ENCODE results near the gene MRTFA. TPM values are rescaled to one million over a fixed set of nuclear protein-coding genes. Genes with fewer than 3 reads are reported as not detected.

Gene MRTFA
- total RNA-seq, 1 donor from 2014 or later, result 115 TPM

GRCh38 chr22:40415531-40416266, 220.8 kb downstream of the MRTFA start:
- Mint-ChIP-seq H3K4me3 (peak overlapping the region; percentile 75), H3K27me3 (no peaks in the 10 kb centered on the region), H3K9me3 (no peaks in the 10 kb centered on the region), H3K4me1 (peaks cover 80% of the 10 kb centered on the region), H3K36me3 (ENCODE audit: low read depth) (peaks cover 54% of the 10 kb centered on the region), H3K27ac (peak overlapping the region; percentile 91)
- TF ChIP-seq, protein P1, sequence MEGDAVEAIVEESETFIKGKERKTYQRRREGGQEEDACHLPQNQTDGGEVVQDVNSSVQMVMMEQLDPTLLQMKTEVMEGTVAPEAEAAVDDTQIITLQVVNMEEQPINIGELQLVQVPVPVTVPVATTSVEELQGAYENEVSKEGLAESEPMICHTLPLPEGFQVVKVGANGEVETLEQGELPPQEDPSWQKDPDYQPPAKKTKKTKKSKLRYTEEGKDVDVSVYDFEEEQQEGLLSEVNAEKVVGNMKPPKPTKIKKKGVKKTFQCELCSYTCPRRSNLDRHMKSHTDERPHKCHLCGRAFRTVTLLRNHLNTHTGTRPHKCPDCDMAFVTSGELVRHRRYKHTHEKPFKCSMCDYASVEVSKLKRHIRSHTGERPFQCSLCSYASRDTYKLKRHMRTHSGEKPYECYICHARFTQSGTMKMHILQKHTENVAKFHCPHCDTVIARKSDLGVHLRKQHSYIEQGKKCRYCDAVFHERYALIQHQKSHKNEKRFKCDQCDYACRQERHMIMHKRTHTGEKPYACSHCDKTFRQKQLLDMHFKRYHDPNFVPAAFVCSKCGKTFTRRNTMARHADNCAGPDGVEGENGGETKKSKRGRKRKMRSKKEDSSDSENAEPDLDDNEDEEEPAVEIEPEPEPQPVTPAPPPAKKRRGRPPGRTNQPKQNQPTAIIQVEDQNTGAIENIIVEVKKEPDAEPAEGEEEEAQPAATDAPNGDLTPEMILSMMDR (IDR thresholded peaks at IDR 0.05), result no peak
- no peak for DNase-seq
- CTCF ChIA-PET, result interaction anchor here (0.8 to 2.2 kb wide), 7 partner anchors 16 to 267 kb away, joined by 3 to 17 read pairs (median 5); no protein-coding TSS in a partner anchor
- POLR2A ChIA-PET, result interaction anchor here (0.6 to 2.9 kb wide), 14 partner anchors 9 to 896 kb away, joined by 3 to 29 read pairs (median 4); partner anchors contain the start of genes ADSL, ATF4 and SGSM3
- intact Hi-C loops (cut with micrococcal nuclease), result loop anchor here (2.0 kb wide), 1 partner anchor 45 kb away; the partner anchor contains the start of gene SGSM3
- peak; percentile 48 for ATAC-seq (ENCODE audit: low read depth)

- no peaks in the 10 kb centered on the region for H3K27me3 Mint-ChIP-seq
- H3K27ac Mint-ChIP-seq, result peak overlapping the region; percentile 91
- ATAC-seq (ENCODE audit: low read depth) (peak; percentile 39), DNase-seq (no peak)
- peaks cover 55% of the 10 kb centered on the region for H3K36me3 Mint-ChIP-seq (ENCODE audit: low read depth)
- TF ChIP-seq, protein P1 (IDR thresholded peaks at IDR 0.05), result no peak
- ChIA-PET CTCF (interaction anchor here (0.7 to 2.2 kb wide), 8 partner anchors 13 to 268 kb away, joined by 3 to 17 read pairs (median 5); no protein-coding TSS in a partner anchor), POLR2A (interaction anchor here (0.6 to 2.9 kb wide), 12 partner anchors 9 to 895 kb away, joined by 3 to 29 read pairs (median 5); partner anchors contain the start of genes ADSL, ATF4 and SGSM3)
- H3K4me3 Mint-ChIP-seq, result peak overlapping the region; percentile 75
- H3K9me3 Mint-ChIP-seq, result no peaks in the 10 kb centered on the region
- intact Hi-C loops (cut with micrococcal nuclease), result loop anchor here (1.0 to 5.0 kb wide), 4 partner anchors 15 to 883 kb away; partner anchors contain the start of genes RPS19BP1 and SGSM3
- peaks cover 80% of the 10 kb centered on the region for H3K4me1 Mint-ChIP-seq
Measured at GRCh38 chr22:40414838-40415505, 221.5 kb downstream of the MRTFA start.

DNA sequence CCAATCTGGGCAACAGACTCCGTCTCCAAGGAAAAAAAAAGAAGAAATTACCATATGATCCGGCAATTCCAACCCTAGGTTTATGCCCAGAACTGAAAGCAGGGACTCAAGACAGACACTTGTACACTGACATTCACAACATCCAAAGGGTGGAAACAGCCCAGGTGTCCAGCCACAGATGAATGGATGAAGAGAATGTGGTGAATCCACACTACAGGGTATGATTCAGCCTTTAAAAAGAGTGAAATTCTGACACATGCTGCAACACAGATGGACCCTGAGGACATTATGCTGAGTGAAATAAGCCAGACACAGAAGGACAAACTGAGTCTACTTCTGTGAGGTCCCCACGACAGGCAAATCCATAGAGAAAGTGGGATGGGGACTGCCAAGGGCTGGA, 222.2 kb downstream of the MRTFA start:
- POLR2A ChIA-PET, result interaction anchor here (0.7 to 2.9 kb wide), 7 partner anchors 14 to 222 kb away, joined by 3 to 29 read pairs (median 6); partner anchors contain the start of genes ADSL and MRTFA
- Mint-ChIP-seq H3K27me3 (no peaks in the 10 kb centered on the region), H3K4me1 (peaks cover 74% of the 10 kb centered on the region), H3K4me3 (peak overlapping the region; percentile 75), H3K27ac (peak overlapping the region; percentile 91), H3K36me3 (ENCODE audit: low read depth) (peaks cover 51% of the 10 kb centered on the region), H3K9me3 (no peaks in the 10 kb centered on the region)
- DNase-seq (no peak), ATAC-seq (ENCODE audit: low read depth) (peak; percentile 9)
- TF ChIP-seq, protein P1 (IDR thresholded peaks at IDR 0.05), result no peak
- CTCF ChIA-PET, result interaction anchor here (1.6 to 2.2 kb wide), 2 partner anchors 14 to 22 kb away, joined by 7 to 17 read pairs; no protein-coding TSS in a partner anchor
- intact Hi-C loops (cut with micrococcal nuclease), result loop anchor here (1.0 to 5.0 kb wide), 4 partner anchors 14 to 882 kb away; partner anchors contain the start of genes RPS19BP1 and SGSM3

DNA sequence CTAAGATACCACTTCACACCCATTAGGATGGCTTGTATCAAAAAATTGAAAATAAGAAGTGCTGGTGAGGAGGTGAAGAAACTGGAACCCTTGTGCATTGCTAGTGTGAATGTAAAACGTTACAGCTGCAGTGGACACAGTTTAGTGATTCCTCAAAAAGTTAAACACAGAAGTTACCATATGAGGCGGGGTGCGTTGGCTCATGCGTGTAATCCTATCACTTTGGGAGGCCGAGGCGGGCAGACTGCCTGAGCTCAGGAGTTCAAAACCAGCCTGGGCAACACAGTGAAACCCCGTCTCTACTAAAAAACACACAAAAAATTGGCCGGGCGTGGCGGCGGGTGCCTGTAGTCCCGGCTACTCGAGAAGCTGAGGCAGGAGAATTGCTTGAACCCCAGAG, 222.6 kb downstream of the MRTFA start:
- CTCF ChIA-PET, result interaction anchor here (2.2 kb wide), 1 partner anchor 22 kb away, joined by 17 read pairs; no protein-coding TSS in a partner anchor
- DNase-seq (no peak), ATAC-seq (ENCODE audit: low read depth) (peak; percentile 20)
- peaks cover 54% of the 10 kb centered on the region for H3K36me3 Mint-ChIP-seq (ENCODE audit: low read depth)
- intact Hi-C loops (cut with micrococcal nuclease), result loop anchor here (1.0 to 5.0 kb wide), 4 partner anchors 14 to 882 kb away; partner anchors contain the start of genes RPS19BP1 and SGSM3
- peaks cover 71% of the 10 kb centered on the region for H3K4me1 Mint-ChIP-seq
- H3K27me3 Mint-ChIP-seq, result no peaks in the 10 kb centered on the region
- POLR2A ChIA-PET, result interaction anchor here (0.7 to 2.9 kb wide), 4 partner anchors 13 to 223 kb away, joined by 3 to 29 read pairs (median 5); partner anchors contain the start of gene MRTFA
- no peaks in the 10 kb centered on the region for H3K9me3 Mint-ChIP-seq
- H3K27ac Mint-ChIP-seq, result peak overlapping the region; percentile 91
- peak overlapping the region; percentile 75 for H3K4me3 Mint-ChIP-seq
- TF ChIP-seq, protein P1 (IDR thresholded peaks at IDR 0.05), result no peak

Measured in activated B cell treated with CpG ODN at 0.5 μM for 24 hours (primary cell).